NCI-H2107 (cell line): ENCODE results near the gene RAB14.

Experiments used
- DNase-seq: peaks from one replicate; lab custom pipeline; 2025; lab: John Stamatoyannopoulos, UW

RAB14 gene

GRCh38 chr9:121219530-121219929 lies 17.9 kb upstream of the RAB14 start:
- DNase-seq: no peak

GRCh38 chr9:121218357-121219027 lies 16.8 kb upstream of the RAB14 start:
- DNase-seq: no peak

- DNase-seq: no peak
These were observed 16.1 kb upstream of the RAB14 start for GRCh38 chr9:121217609-121218292.

- no peak for DNase-seq
These were observed 14.7 kb upstream of the RAB14 start for GRCh38 chr9:121216271-121216805.

- DNase-seq: no peak
These were observed 12.3 kb upstream of the RAB14 start for GRCh38 chr9:121214005-121214404.

GRCh38 chr9:121213136-121213806 lies 11.6 kb upstream of the RAB14 start:
- DNase-seq: peak; percentile 61

- no peak for DNase-seq
These were observed 8.9 kb upstream of the RAB14 start for GRCh38 chr9:121210536-121210935.

GRCh38 chr9:121207371-121207940 lies 5.8 kb upstream of the RAB14 start:
- DNase-seq: no peak

- DNase-seq: no peak
These were observed 5.1 kb upstream of the RAB14 start for GRCh38 chr9:121206516-121207370.

GRCh38 chr9:121204611-121205010 lies 2.9 kb upstream of the RAB14 start:
- DNase-seq: no peak

GRCh38 chr9:121204121-121204520 lies 2.5 kb upstream of the RAB14 start:
- no peak for DNase-seq

GRCh38 chr9:121201045-121201737 lies 478 bp downstream of the RAB14 start:
- no peak for DNase-seq

GRCh38 chr9:121200356-121200755 lies 1.3 kb downstream of the RAB14 start:
- DNase-seq: no peak

GRCh38 chr9:121199921-121200320 lies 1.7 kb downstream of the RAB14 start:
- no peak for DNase-seq

GRCh38 chr9:121198512-121199042 lies 3.1 kb downstream of the RAB14 start:
- no peak for DNase-seq

- no peak for DNase-seq
These were observed 4.5 kb downstream of the RAB14 start for GRCh38 chr9:121197132-121197531.

GRCh38 chr9:121196389-121196788 lies 5.3 kb downstream of the RAB14 start:
- no peak for DNase-seq

- no peak for DNase-seq
These were observed 6.9 kb downstream of the RAB14 start for GRCh38 chr9:121194730-121195129.

- DNase-seq: no peak
These were observed 8.6 kb downstream of the RAB14 start for GRCh38 chr9:121192959-121193640.

GRCh38 chr9:121192518-121192917 lies 9.2 kb downstream of the RAB14 start:
- no peak for DNase-seq
